Skin epidermis (tissue), 12 donors: ENCODE results near the gene KCTD5.
"Not testable (repeated sequence)": the region's sequence is repeated elsewhere in the genome, so short reads cannot be mapped to it uniquely, and the experiment has no call there.

ENCODE experiments used
- H3K27ac ChIP-seq, 21 experiments: fragments of 200-600 bp; sonication (generic) in 11 of 21; one replicate each; pipeline ENCODE4 v1.5.0; 2020; ENCODE audit warnings: mild to moderate bottlenecking in 3 of 21, inconsistent platforms in 2 of 21, moderate library complexity in 2 of 21
- H3K4me3 ChIP-seq, 7 experiments: fragments of 200-600 bp; sonication (generic) in 2 of 7; one replicate each; pipeline ENCODE4 v1.5.0; 2020; ENCODE audit warnings: inconsistent platforms in 2 of 7, mild to moderate bottlenecking in 2 of 7, moderate library complexity in 1 of 7

KCTD5 gene

GRCh38 chr16:2671193-2671592 lies 11.1 kb upstream of the KCTD5 start:
- not testable (repeated sequence) for H3K27ac ChIP-seq, H3K4me3 ChIP-seq

GRCh38 chr16:2671741-2672140 lies 10.6 kb upstream of the KCTD5 start:
- Histone ChIP-seq H3K27ac (no peak overlapping the region), H3K4me3 (peak overlapping the region in 2 of 7 experiments; percentile 41 to 58)

- peak overlapping the region in 20 of 21 experiments; percentile 31 to 92 (median 80) for H3K27ac ChIP-seq
These were observed 9.0 kb upstream of the KCTD5 start for GRCh38 chr16:2673066-2673999.

GRCh38 chr16:2675021-2675420 lies 7.3 kb upstream of the KCTD5 start:
- Histone ChIP-seq H3K27ac (no peak overlapping the region), H3K4me3 (no peak overlapping the region)

More at GRCh38 chr16:2673066-2673999, 9.0 kb upstream of the KCTD5 start:
- peak overlapping the region; percentile 41 to 65 (median 55) for H3K4me3 ChIP-seq

GRCh38 chr16:2675714-2676113 lies 6.6 kb upstream of the KCTD5 start:
- H3K4me3 ChIP-seq, result no peak overlapping the region
- H3K27ac ChIP-seq, result no peak overlapping the region

- H3K4me3 ChIP-seq, result not testable (repeated sequence)
- H3K27ac ChIP-seq, result peak overlapping the region in 1 of 21 experiments; percentile 11
These were observed 5.4 kb upstream of the KCTD5 start for GRCh38 chr16:2676937-2677336.

- not testable (repeated sequence) for H3K27ac ChIP-seq, H3K4me3 ChIP-seq
These were observed 3.9 kb upstream of the KCTD5 start for GRCh38 chr16:2678206-2678965.

- not testable (repeated sequence) for H3K27ac ChIP-seq, H3K4me3 ChIP-seq
These were observed 2.4 kb upstream of the KCTD5 start for GRCh38 chr16:2679902-2680301.

- not testable (repeated sequence) for H3K4me3 ChIP-seq, H3K27ac ChIP-seq
These were observed 2.0 kb upstream of the KCTD5 start for GRCh38 chr16:2680360-2680759.

GRCh38 chr16:2683041-2683440 lies 718 bp downstream of the KCTD5 start:
- Histone ChIP-seq H3K27ac (peak overlapping the region in 20 of 21 experiments; percentile 82 to 98 (median 91)), H3K4me3 (peak overlapping the region; percentile 71 to 99 (median 91))

GRCh38 chr16:2686075-2686474 lies 3.8 kb downstream of the KCTD5 start:
- H3K4me3 ChIP-seq, H3K27ac ChIP-seq: not testable (repeated sequence)

- H3K4me3 ChIP-seq, result no peak overlapping the region
- peak overlapping the region in 7 of 21 experiments; percentile 4 to 71 (median 50) for H3K27ac ChIP-seq
These were observed 4.7 kb downstream of the KCTD5 start for GRCh38 chr16:2686912-2687507.

- Histone ChIP-seq H3K27ac (peak overlapping the region in 6 of 21 experiments; percentile 4 to 71 (median 53)), H3K4me3 (no peak overlapping the region)
These were observed 5.4 kb downstream of the KCTD5 start for GRCh38 chr16:2687531-2688308.

- not testable (repeated sequence) for H3K4me3 ChIP-seq, H3K27ac ChIP-seq
These were observed 7.1 kb downstream of the KCTD5 start for GRCh38 chr16:2689422-2689821.

- H3K27ac ChIP-seq, result no peak overlapping the region
These were observed 7.9 kb downstream of the KCTD5 start for GRCh38 chr16:2689968-2690801.

GRCh38 chr16:2690852-2691251 lies 8.5 kb downstream of the KCTD5 start:
- no peak overlapping the region for H3K4me3 ChIP-seq
- H3K27ac ChIP-seq, result no peak overlapping the region

More at GRCh38 chr16:2689968-2690801, 7.9 kb downstream of the KCTD5 start:
- H3K4me3 ChIP-seq, result no peak overlapping the region

GRCh38 chr16:2691491-2692248 lies 9.3 kb downstream of the KCTD5 start:
- H3K4me3 ChIP-seq, result no peak overlapping the region
- H3K27ac ChIP-seq, result peak overlapping the region in 1 of 21 experiments; percentile 21
